Peyer's patch (tissue), 4 donors: ENCODE measurements around the gene PRR9. TPM values are rescaled to one million over a fixed set of nuclear protein-coding genes. Genes with fewer than 3 reads are reported as not detected.

Experiments used
- DNase-seq, 3 donors: peaks; one replicate each; pipeline ENCODE4 v3.0.0-alpha.2; 2017 to 2019
- H3K27ac ChIP-seq, 4 donors: fragments of 200-600 bp; sonication (generic); one replicate each; pipeline ENCODE4 v1.5.1; 2016 to 2019
- H3K27me3 ChIP-seq, 2 donors: fragments of 200-600 bp; sonication (generic); one replicate each; pipeline ENCODE4 v1.5.1; 2019
- H3K36me3 ChIP-seq, 3 donors: fragments of 200-600 bp; sonication (generic); one replicate each; pipeline ENCODE4 v1.5.1; 2016 to 2019
- H3K4me1 ChIP-seq, 4 donors: fragments of 200-600 bp; sonication (generic); one replicate each; pipeline ENCODE4 v1.5.1; 2016 to 2019
- H3K4me3 ChIP-seq, 4 donors: fragments of 200-600 bp; sonication (generic); 1 replicate in 3 of 4; 2 replicates in 1 of 4; pipeline ENCODE4 v1.5.1; 2016 to 2019; ENCODE audit warnings: mild to moderate bottlenecking in 1 of 4
- H3K9me3 ChIP-seq, 4 donors: fragments of 200-600 bp; sonication (generic); one replicate each; pipeline ENCODE4 v1.5.1; 2016 to 2019; ENCODE audit warnings: mild to moderate bottlenecking in 1 of 4
- POLR2A ChIP-seq, 2 donors: fragments of 450-650 bp; IDR thresholded peaks; one replicate each; pipeline ENCODE4 v1.5.1; 2017; ENCODE audit warnings: antibody characterized with exemption in 2 of 2, mild to moderate bottlenecking in 2 of 2, moderate library complexity in 2 of 2
- total RNA-seq, 4 donors: library from RNA; depleted of rRNA; stranded (reverse); fragments of >200 nt; gene quantifications; one replicate each; pipeline ENCODE4 v1.1.0, GENCODE V29; 2016
- TF ChIP-seq, protein P1 (sequence below), 6 experiments: fragments of 450-650 bp in 4 of 6; fragments of 200-600 bp in 2 of 6; sonication (generic) in 1 of 6; IDR thresholded peaks; one replicate each; pipeline ENCODE4 v1.5.1; 2017 to 2019; ENCODE audit warnings: antibody characterized with exemption in 6 of 6, mild to moderate bottlenecking in 3 of 6, moderate library complexity in 1 of 6

PRR9 gene
- total RNA-seq, 4 donors from 2014 or later: not detected

DNA sequence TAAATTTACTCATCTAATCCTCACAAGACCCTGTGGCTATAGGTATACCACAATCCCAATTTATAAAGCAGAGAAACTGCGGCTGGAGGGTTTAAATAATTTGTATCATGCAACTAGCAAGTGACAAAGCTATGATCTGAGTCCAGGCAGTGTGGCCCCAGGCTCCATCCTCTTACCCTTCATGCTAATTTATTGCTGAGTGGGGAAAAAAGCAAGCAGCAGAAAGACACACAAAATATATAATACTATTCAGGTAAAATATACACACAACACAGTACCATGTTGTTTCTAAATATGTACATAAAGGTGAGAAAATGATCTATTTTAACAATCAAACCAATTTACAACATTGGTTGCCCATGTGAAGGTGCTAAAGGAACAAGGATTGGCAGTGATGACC lies 24.8 kb downstream of the PRR9 start:
- Histone ChIP-seq H3K4me1 (no peaks in the 10 kb centered on the region), H3K4me3 (no peak overlapping the region), H3K27ac (no peak overlapping the region), H3K9me3 (no peaks in the 10 kb centered on the region), H3K27me3 (no peaks in the 10 kb centered on the region), H3K36me3 (no peaks in the 10 kb centered on the region)
- no peak for DNase-seq
- TF ChIP-seq POLR2A (IDR thresholded peaks at IDR 0.05): no peak
- TF ChIP-seq, protein P1, sequence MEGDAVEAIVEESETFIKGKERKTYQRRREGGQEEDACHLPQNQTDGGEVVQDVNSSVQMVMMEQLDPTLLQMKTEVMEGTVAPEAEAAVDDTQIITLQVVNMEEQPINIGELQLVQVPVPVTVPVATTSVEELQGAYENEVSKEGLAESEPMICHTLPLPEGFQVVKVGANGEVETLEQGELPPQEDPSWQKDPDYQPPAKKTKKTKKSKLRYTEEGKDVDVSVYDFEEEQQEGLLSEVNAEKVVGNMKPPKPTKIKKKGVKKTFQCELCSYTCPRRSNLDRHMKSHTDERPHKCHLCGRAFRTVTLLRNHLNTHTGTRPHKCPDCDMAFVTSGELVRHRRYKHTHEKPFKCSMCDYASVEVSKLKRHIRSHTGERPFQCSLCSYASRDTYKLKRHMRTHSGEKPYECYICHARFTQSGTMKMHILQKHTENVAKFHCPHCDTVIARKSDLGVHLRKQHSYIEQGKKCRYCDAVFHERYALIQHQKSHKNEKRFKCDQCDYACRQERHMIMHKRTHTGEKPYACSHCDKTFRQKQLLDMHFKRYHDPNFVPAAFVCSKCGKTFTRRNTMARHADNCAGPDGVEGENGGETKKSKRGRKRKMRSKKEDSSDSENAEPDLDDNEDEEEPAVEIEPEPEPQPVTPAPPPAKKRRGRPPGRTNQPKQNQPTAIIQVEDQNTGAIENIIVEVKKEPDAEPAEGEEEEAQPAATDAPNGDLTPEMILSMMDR (IDR thresholded peaks at IDR 0.05): no peak

DNA sequence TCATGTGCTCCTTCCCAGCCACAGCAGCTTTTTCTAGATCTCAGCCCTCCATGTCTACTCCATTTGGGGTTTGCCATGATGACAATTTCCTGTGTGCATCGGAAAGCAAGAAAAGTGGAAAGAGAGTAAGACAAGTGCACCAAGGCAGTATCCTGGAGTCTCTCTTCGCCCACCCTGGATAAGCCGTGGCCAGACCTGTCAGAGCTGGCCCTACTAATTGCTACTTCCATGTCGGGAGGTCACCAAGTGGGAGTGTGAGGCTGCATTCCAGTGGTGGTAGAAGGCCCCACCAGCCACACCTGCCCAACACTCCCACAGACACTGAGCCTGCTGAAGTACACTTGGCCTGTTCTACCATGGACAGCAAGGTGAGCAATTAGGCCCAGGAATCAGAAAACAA lies 28.1 kb downstream of the PRR9 start:
- no peak overlapping the region for H3K4me3 ChIP-seq
- no peak overlapping the region for H3K27ac ChIP-seq
- H3K9me3 ChIP-seq: no peaks in the 10 kb centered on the region
- H3K4me1 ChIP-seq: no peaks in the 10 kb centered on the region
- H3K36me3 ChIP-seq: no peaks in the 10 kb centered on the region
- H3K27me3 ChIP-seq: no peaks in the 10 kb centered on the region
- TF ChIP-seq POLR2A (IDR thresholded peaks at IDR 0.05): no peak
- TF ChIP-seq, protein P1 (IDR thresholded peaks at IDR 0.05): no peak
- no peak for DNase-seq

DNA sequence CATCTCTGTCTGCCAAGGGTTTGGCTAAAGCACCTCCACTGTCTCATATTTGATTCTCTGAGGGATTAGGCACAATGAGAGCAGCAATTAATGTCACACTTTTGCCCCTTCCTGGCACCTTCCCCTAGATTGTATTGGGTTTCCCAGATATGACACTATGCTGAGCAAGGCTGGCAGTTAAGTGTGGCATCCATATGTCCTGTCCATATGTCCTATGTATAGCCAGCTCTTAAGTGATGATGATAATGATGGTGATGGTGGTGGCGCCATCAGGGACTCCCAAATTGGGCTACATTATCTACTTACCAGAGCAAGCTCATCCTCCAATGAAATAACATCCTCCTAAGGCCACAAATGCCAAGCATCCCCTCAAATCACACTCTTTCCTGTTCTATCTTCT lies 28.6 kb downstream of the PRR9 start:
- no peaks in the 10 kb centered on the region for H3K36me3 ChIP-seq
- H3K9me3 ChIP-seq: no peaks in the 10 kb centered on the region
- no peaks in the 10 kb centered on the region for H3K4me1 ChIP-seq
- no peaks in the 10 kb centered on the region for H3K27me3 ChIP-seq
- no peak overlapping the region for H3K4me3 ChIP-seq
- TF ChIP-seq POLR2A (IDR thresholded peaks at IDR 0.05): no peak
- TF ChIP-seq, protein P1 (IDR thresholded peaks at IDR 0.05): no peak
- H3K27ac ChIP-seq: no peak overlapping the region
- DNase-seq: no peak

DNA sequence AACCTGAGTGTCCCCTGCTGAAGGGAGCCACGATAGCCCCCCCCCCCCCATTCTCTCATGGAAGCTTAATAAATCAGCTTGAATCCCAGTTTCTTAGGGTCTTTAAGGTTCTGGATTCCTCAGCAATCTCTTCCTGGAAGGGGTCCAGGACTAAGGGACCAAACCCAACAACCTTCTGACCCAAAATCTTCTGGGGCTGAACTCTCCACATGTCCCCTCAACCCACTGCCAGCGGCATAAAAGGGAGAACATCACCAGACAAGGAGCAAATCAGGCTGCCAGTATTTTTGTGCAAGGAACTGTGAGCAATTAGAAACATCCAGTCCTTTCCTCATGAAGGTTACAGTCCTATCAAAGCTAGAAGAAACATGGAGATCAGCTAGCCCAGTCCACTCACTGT lies 29.4 kb downstream of the PRR9 start:
- TF ChIP-seq POLR2A (IDR thresholded peaks at IDR 0.05): no peak
- TF ChIP-seq, protein P1 (IDR thresholded peaks at IDR 0.05): no peak
- no peaks in the 10 kb centered on the region for H3K27me3 ChIP-seq
- DNase-seq: no peak
- no peaks in the 10 kb centered on the region for H3K36me3 ChIP-seq
- H3K4me1 ChIP-seq: no peaks in the 10 kb centered on the region
- H3K4me3 ChIP-seq: no peak overlapping the region
- no peaks in the 10 kb centered on the region for H3K9me3 ChIP-seq
- H3K27ac ChIP-seq: no peak overlapping the region

DNA sequence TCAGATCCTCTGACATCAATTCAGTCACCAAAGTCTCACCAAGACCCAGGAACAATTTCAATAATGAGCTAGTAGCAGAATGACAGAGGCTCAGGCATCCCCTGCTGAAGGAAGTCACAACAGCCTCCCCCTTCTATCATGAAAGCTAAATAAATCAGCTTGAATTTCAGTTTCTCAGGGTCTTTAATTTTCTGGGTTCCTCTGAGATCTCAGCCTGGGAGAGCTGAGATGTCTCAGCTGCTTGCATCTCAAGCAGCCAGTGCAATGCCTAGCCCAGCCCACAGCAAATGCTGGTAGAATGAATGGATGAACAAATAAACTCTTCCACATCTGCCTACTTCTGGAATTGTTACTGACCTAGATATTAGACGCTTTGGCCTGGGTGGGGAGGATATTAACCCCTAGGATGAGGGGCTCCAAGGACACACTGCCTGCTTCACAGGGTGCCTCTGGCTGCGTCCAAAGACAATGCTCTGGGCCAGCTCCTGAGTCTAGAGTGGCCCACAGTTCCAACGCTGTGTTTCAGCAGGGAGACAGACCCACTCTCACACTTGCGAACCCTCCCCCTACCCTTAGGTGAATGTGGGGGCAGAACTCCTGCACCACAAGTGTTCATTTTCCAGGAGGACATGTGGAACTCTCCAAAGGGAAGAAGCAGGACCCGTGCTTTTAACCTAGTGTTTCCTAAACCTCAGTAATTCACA lies 30.9 kb downstream of the PRR9 start:
- TF ChIP-seq, protein P1 (IDR thresholded peaks at IDR 0.05): no peak
- TF ChIP-seq POLR2A (IDR thresholded peaks at IDR 0.05): no peak
- H3K4me1 ChIP-seq: no peaks in the 10 kb centered on the region
- H3K27ac ChIP-seq: no peak overlapping the region
- H3K4me3 ChIP-seq: no peak overlapping the region
- no peak for DNase-seq
- no peaks in the 10 kb centered on the region for H3K36me3 ChIP-seq
- no peaks in the 10 kb centered on the region for H3K27me3 ChIP-seq
- H3K9me3 ChIP-seq: no peaks in the 10 kb centered on the region

DNA sequence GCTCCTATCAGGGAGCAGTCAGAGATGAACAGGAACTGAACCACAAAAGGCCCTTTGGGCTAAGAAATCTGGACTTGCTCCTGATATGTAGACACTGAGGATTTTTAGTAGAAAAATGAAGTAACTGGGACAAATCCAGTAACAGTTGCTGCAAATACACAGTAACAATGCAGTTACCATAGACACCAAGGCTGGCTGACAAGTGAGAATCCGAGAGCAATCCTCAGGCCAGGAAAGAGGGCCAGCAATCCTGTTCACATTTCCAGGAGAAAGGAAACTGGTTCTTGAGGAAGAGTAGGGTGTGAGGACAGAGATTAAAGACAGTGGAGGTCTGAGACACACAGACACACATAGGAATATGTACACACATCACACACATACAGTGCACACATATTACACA lies 32.8 kb downstream of the PRR9 start:
- H3K4me1 ChIP-seq: no peaks in the 10 kb centered on the region
- no peak overlapping the region for H3K27ac ChIP-seq
- no peaks in the 10 kb centered on the region for H3K36me3 ChIP-seq
- no peaks in the 10 kb centered on the region for H3K9me3 ChIP-seq
- no peak overlapping the region for H3K4me3 ChIP-seq
- TF ChIP-seq POLR2A (IDR thresholded peaks at IDR 0.05): no peak
- TF ChIP-seq, protein P1 (IDR thresholded peaks at IDR 0.05): no peak
- no peak for DNase-seq
- no peaks in the 10 kb centered on the region for H3K27me3 ChIP-seq
